IMR-90 (cell line): ENCODE data around the gene MIB1. TPM values are rescaled to one million over a fixed set of nuclear protein-coding genes. Genes with fewer than 3 reads are reported as not detected.

Source experiments
- ATAC-seq: fragments of 200-7000 bp; cut with Tn5 transposase; 2 replicates; pipeline ENCODE4 v1.9.1; 2020; ENCODE audit warnings: low read depth, mild to moderate bottlenecking, moderate library complexity
- BruUV-seq: library from RNA; stranded (reverse); fragments of 400-500 nt; replicated peaks from 2 replicates; lab custom pipeline; 2021; lab: Mats Ljungman, UMichigan
- CTCF ChIA-PET: fragments of 300-600 bp; formaldehyde crosslinking; extraction: SDS; loops from one replicate; lab custom pipeline; 2021; ENCODE audit warnings: antibody characterized with exemption; lab: Yijun Ruan, JAX
- POLR2A ChIA-PET: fragments of 300-600 bp; sonication (Branson Sonifier 250); formaldehyde crosslinking; loops from one replicate; lab custom pipeline; 2022; ENCODE audit warnings: antibody characterized with exemption; ENCODE audit not compliant: unreplicated experiment; lab: Charles Lee
- DNase-seq: peaks from one replicate; pipeline ENCODE4 v3.0.0; 2013
- H2AFZ ChIP-seq: replicated peaks from 2 replicates; pipeline ENCODE3; 2013; ENCODE audit warnings: low read length, mild to moderate bottlenecking; ENCODE audit not compliant: poor library complexity
- H2AK5ac ChIP-seq: 2 replicates; pipeline ENCODE4 v1.6.1; 2013; ENCODE audit warnings: low read depth, low read length, inconsistent platforms
- H2AK9ac ChIP-seq: replicated peaks from 2 replicates; pipeline ENCODE3; 2013; ENCODE audit warnings: mild to moderate bottlenecking, low read depth, low read length, moderate library complexity; ENCODE audit not compliant: poor library complexity
- H2BK120ac ChIP-seq: 2 replicates; pipeline ENCODE4 v1.6.1; 2013; ENCODE audit warnings: low read depth, low read length, inconsistent platforms
- H2BK15ac ChIP-seq: 3 replicates; pipeline ENCODE4 v1.6.1; 2013; ENCODE audit warnings: low read depth, low read length, inconsistent platforms
- H2BK20ac ChIP-seq: 2 replicates; pipeline ENCODE4 v1.6.1; 2013; ENCODE audit warnings: low read depth, mild to moderate bottlenecking, inconsistent platforms, low read length, moderate library complexity
- H2BK5ac ChIP-seq: 2 replicates; pipeline ENCODE4 v1.6.1; 2013; ENCODE audit warnings: mild to moderate bottlenecking, low read depth, low read length, inconsistent platforms; ENCODE audit not compliant: poor library complexity, severe bottlenecking
- H3K14ac ChIP-seq: replicated peaks from 2 replicates; pipeline ENCODE4 v1.6.1; 2013; ENCODE audit warnings: low read depth, low read length, inconsistent platforms
- H3K18ac ChIP-seq: 2 replicates; pipeline ENCODE4 v1.6.1; 2013; ENCODE audit warnings: low read depth, low read length, control low read depth
- H3K23ac ChIP-seq: 2 replicates; pipeline ENCODE4 v1.6.1; 2013; ENCODE audit warnings: low read depth, low read length, inconsistent platforms
- H3K27ac ChIP-seq: 2 replicates; pipeline ENCODE4 v1.5.1; 2013; ENCODE audit warnings: mild to moderate bottlenecking, control low read depth, low read length; ENCODE audit not compliant: insufficient read depth
- H3K27me3 ChIP-seq: 2 replicates; pipeline ENCODE4 v1.6.1; 2013; ENCODE audit warnings: low read length; ENCODE audit not compliant: control insufficient read depth, insufficient read depth
- H3K36me3 ChIP-seq: 2 replicates; pipeline ENCODE4 v1.6.1; 2013; ENCODE audit warnings: low read length, mixed read lengths; ENCODE audit not compliant: control insufficient read depth, insufficient read depth
- H3K4ac ChIP-seq: 2 replicates; pipeline ENCODE4 v1.6.1; 2013; ENCODE audit warnings: low read depth, low read length, inconsistent platforms
- H3K4me1 ChIP-seq: 2 replicates; pipeline ENCODE4 v1.6.1; 2013; ENCODE audit warnings: low read length, mixed read lengths; ENCODE audit not compliant: control insufficient read depth, insufficient read depth
- H3K4me2 ChIP-seq: 2 replicates; pipeline ENCODE4 v1.6.1; 2013; ENCODE audit warnings: low read depth, mild to moderate bottlenecking, control low read depth, low read length, moderate library complexity
- H3K4me3 ChIP-seq: 2 replicates; pipeline ENCODE4 v1.5.1; 2013; ENCODE audit warnings: low read depth, mild to moderate bottlenecking, control low read depth, low read length, moderate library complexity; ENCODE audit not compliant: insufficient read depth
- H3K56ac ChIP-seq: 2 replicates; pipeline ENCODE4 v1.6.1; 2013; ENCODE audit warnings: low read length, inconsistent platforms; ENCODE audit not compliant: insufficient read depth; ENCODE audit errors: extremely low read depth
- H3K79me1 ChIP-seq, 2 experiments: 2 replicates each; pipeline ENCODE4 v1.6.1; 2013; ENCODE audit warnings: low read length in 2 of 2, inconsistent platforms in 1 of 2, low read depth in 1 of 2
- H3K9ac ChIP-seq: 2 replicates; pipeline ENCODE4 v1.6.1; 2013; ENCODE audit warnings: low read depth, low read length, control low read depth
- H3K9me1 ChIP-seq: 2 replicates; pipeline ENCODE4 v1.6.1; 2013; ENCODE audit warnings: low read length, inconsistent platforms; ENCODE audit not compliant: insufficient read depth
- H3K9me3 ChIP-seq: 2 replicates; pipeline ENCODE4 v1.6.1; 2013; ENCODE audit warnings: low read length; ENCODE audit not compliant: control insufficient read depth, insufficient read depth
- H4K20me1 ChIP-seq: 2 replicates; pipeline ENCODE4 v1.6.1; 2013; ENCODE audit warnings: low read length, inconsistent platforms; ENCODE audit not compliant: insufficient read depth
- H4K5ac ChIP-seq: 2 replicates; pipeline ENCODE4 v1.6.1; 2013; ENCODE audit warnings: mild to moderate bottlenecking, low read depth, low read length, control low read depth
- H4K8ac ChIP-seq, 2 experiments: 2 replicates each; pipeline ENCODE4 v1.6.1; 2013; ENCODE audit warnings: low read depth in 2 of 2, low read length in 2 of 2, control low read depth in 1 of 2, inconsistent platforms in 1 of 2
- H4K91ac ChIP-seq: 2 replicates; pipeline ENCODE4 v1.6.1; 2013; ENCODE audit warnings: low read depth, low read length, inconsistent platforms; ENCODE audit not compliant: insufficient read depth
- BHLHE40 ChIP-seq: fragments of 150-350 bp; IDR thresholded peaks from 2 replicates; pipeline ENCODE4 v1.6.1; 2016; ENCODE audit warnings: mild to moderate bottlenecking, low read depth, low read length
- CEBPB ChIP-seq: IDR thresholded peaks from 2 replicates; pipeline ENCODE4 v1.6.1; 2012; ENCODE audit warnings: low read depth, low read length, improper control_type of control experiment
- CTCF ChIP-seq: conservative IDR thresholded peaks from 2 replicates; pipeline ENCODE4 v1.5.1; 2012; ENCODE audit warnings: mild to moderate bottlenecking, low read depth, low read length, improper control_type of control experiment
- ELK1 ChIP-seq: fragments of 150-350 bp; IDR thresholded peaks from 2 replicates; pipeline ENCODE4 v1.6.1; 2016; ENCODE audit warnings: low read depth, mild to moderate bottlenecking, low read length, moderate library complexity, borderline replicate concordance
- MAFK ChIP-seq: IDR thresholded peaks from 2 replicates; pipeline ENCODE4 v1.6.1; 2012; ENCODE audit warnings: low read depth, low read length, improper control_type of control experiment
- POLR2A ChIP-seq: IDR thresholded peaks from 2 replicates; pipeline ENCODE4 v1.6.1; 2012; ENCODE audit warnings: mild to moderate bottlenecking, low read depth, low read length
- RAD21 ChIP-seq: IDR thresholded peaks from 2 replicates; pipeline ENCODE4 v1.6.1; 2012; ENCODE audit warnings: low read length, improper control_type of control experiment
- RCOR1 ChIP-seq: IDR thresholded peaks from 2 replicates; pipeline ENCODE4 v1.6.1; 2012; ENCODE audit warnings: mild to moderate bottlenecking, low read length, improper control_type of control experiment; ENCODE audit not compliant: insufficient replicate concordance
- SMC3 ChIP-seq: fragments of 150-350 bp; IDR thresholded peaks from 2 replicates; pipeline ENCODE4 v1.6.1; 2016; ENCODE audit warnings: low read depth, mild to moderate bottlenecking, antibody characterized with exemption, low read length, moderate library complexity
- WGBS, 2 experiments: methylation state at CpG; one replicate each; pipeline versions ENCODE4 v1.1.5 to v1.1.7; 2013; ENCODE audit warnings: missing lambda C conversion rate in 2 of 2; ENCODE audit not compliant: insufficient read length in 1 of 2; ENCODE audit errors: extremely low coverage in 2 of 2; 5-methylcytosine and 5-hydroxymethylcytosine counted together
- dilution Hi-C: fragments of 300-500 bp; cut with HindIII; formaldehyde crosslinking; loops from one replicate; pipeline ENCODE4 v1.14.3; 2018; ENCODE audit warnings: low sequenced_read_pairs; ENCODE audit not compliant: unreplicated experiment
- in situ Hi-C: fragments of 300-500 bp; cut with MboI; formaldehyde crosslinking; loops from 3 replicates; pipeline ENCODE4 v1.14.3; 2019; ENCODE audit warnings: low sequenced_read_pairs, inconsistent platforms, mixed read lengths
- intact Hi-C: fragments of 100-400 bp; cut with micrococcal nuclease; formaldehyde crosslinking; loops from 2 replicates; pipeline ENCODE4 v1.10.0; 2022
- polyA plus RNA-seq, 3 experiments: library from polyadenylated mRNA; depleted of rRNA; stranded (reverse); fragments of >200 nt; gene quantifications; 2 replicates each; pipeline ENCODE4 v1.2.3, GENCODE V29; 2012; ENCODE audit warnings: low replicate concordance in 1 of 3
- total RNA-seq: library from RNA; depleted of rRNA; stranded (reverse); fragments of >200 nt; gene quantifications from 2 replicates; pipeline ENCODE4 v1.2.3, GENCODE V29; 2012

MIB1 gene
- total and polyA plus RNA-seq, 2 of the 4 experiments (the other 2 are of a cell fraction): 5.9 to 80.1 TPM

- H3K23ac ChIP-seq: no peak overlapping the region
- no peak overlapping the region for H3K27ac ChIP-seq
- H4K20me1 ChIP-seq: no peaks in the 10 kb centered on the region
- WGBS, 2 experiments: no CpG with 5 or more reads among the region's 2 CpGs
- no peak overlapping the region for H2BK120ac ChIP-seq
- peak; percentile 33 for DNase-seq
- POLR2A ChIA-PET: no interaction called here
- H3K4me3 ChIP-seq: no peak overlapping the region
- H3K18ac ChIP-seq: no peak overlapping the region
- no peak overlapping the region for H4K91ac ChIP-seq
- H2AK5ac ChIP-seq: no peak overlapping the region
- CTCF ChIA-PET: interaction anchor here (0.5 to 1.6 kb wide), 10 partner anchors 12 to 188 kb away, joined by 3 to 8 read pairs (median 4); no protein-coding TSS in a partner anchor
- H3K4ac ChIP-seq: no peak overlapping the region
- H3K9me3 ChIP-seq: no peaks in the 10 kb centered on the region
- H4K8ac ChIP-seq: no peak overlapping the region
- no peak overlapping the region for H3K14ac ChIP-seq
- intact Hi-C loops: no loop called here
- in situ Hi-C loops: no loop called here
- BruUV-seq: no TSS peak
- H3K56ac ChIP-seq: no peak overlapping the region
- no peaks in the 10 kb centered on the region; the same call in 1 of the 2 replicates for H3K9me1 ChIP-seq
- H3K36me3 ChIP-seq: peaks cover 5% of the 10 kb centered on the region
- H2AFZ ChIP-seq: no peak overlapping the region
- H2BK20ac ChIP-seq: no peak overlapping the region
- H2BK5ac ChIP-seq: no peak overlapping the region
- H2AK9ac ChIP-seq: no peak overlapping the region
- dilution Hi-C loops: no loop called here
- no peak overlapping the region for H2BK15ac ChIP-seq
- no peaks in the 10 kb centered on the region for H3K27me3 ChIP-seq
- TF ChIP-seq RCOR1: no peak
- no peak for TF ChIP-seq POLR2A
- peak; percentile 22; the same call in 1 of the 2 replicates for TF ChIP-seq SMC3
- TF ChIP-seq RAD21: peak; percentile 42
- peak; percentile 85 for TF ChIP-seq MAFK
- TF ChIP-seq BHLHE40: no peak
- TF ChIP-seq ELK1: no peak
- TF ChIP-seq CTCF: peak; percentile 61
- TF ChIP-seq CEBPB: no peak
- no peak overlapping the region for H3K4me2 ChIP-seq
- no peak overlapping the region for H4K5ac ChIP-seq
- H3K4me1 ChIP-seq: no peaks in the 10 kb centered on the region
- peaks cover 0 to 3% of the 10 kb centered on the region in 2 experiments; a peak in 1 of 4 replicates for H3K79me1 ChIP-seq
- no peak overlapping the region for H3K9ac ChIP-seq
- ATAC-seq: peak; percentile 78
Measured at GRCh38 chr18:21820033-21820810, 79.6 kb downstream of the MIB1 start.
